CD4-positive, alpha-beta T cell treated with Interleukin-6 at 100 ng/mL for 8 hours (primary cell): ENCODE results near the gene MTUS2.

ENCODE experiments used
- DNase-seq: peaks from one replicate; pipeline ENCODE4 v3.0.0-alpha.2; 2020; ENCODE audit warnings: mixed read lengths, low spot score

The MTUS2 gene

GRCh38 chr13:29451976-29452375 lies 631.8 kb downstream of the MTUS2 start:
- no peak for DNase-seq

GRCh38 chr13:29452773-29453616 lies 632.9 kb downstream of the MTUS2 start:
- no peak for DNase-seq

GRCh38 chr13:29453617-29454011 lies 633.5 kb downstream of the MTUS2 start:
- no peak for DNase-seq

- DNase-seq, result no peak
Measured at GRCh38 chr13:29454931-29455481, 634.9 kb downstream of the MTUS2 start.

GRCh38 chr13:29456419-29456818 lies 636.3 kb downstream of the MTUS2 start:
- DNase-seq, result no peak

- DNase-seq, result no peak
Measured at GRCh38 chr13:29457299-29457698, 637.2 kb downstream of the MTUS2 start.

- DNase-seq, result no peak
Measured at GRCh38 chr13:29458419-29458818, 638.3 kb downstream of the MTUS2 start.

GRCh38 chr13:29459813-29460355 lies 639.7 kb downstream of the MTUS2 start:
- DNase-seq, result no peak

GRCh38 chr13:29464105-29464679 lies 644.1 kb downstream of the MTUS2 start:
- no peak for DNase-seq

- no peak for DNase-seq
Measured at GRCh38 chr13:29465741-29466293, 645.7 kb downstream of the MTUS2 start.

GRCh38 chr13:29471551-29471950 lies 651.4 kb downstream of the MTUS2 start:
- no peak for DNase-seq

GRCh38 chr13:29472332-29472961 lies 652.3 kb downstream of the MTUS2 start:
- no peak for DNase-seq

- DNase-seq, result no peak
Measured at GRCh38 chr13:29473166-29473565, 653.0 kb downstream of the MTUS2 start.

GRCh38 chr13:29474991-29475390 lies 654.9 kb downstream of the MTUS2 start:
- no peak for DNase-seq

- no peak for DNase-seq
Measured at GRCh38 chr13:29476046-29476445, 655.9 kb downstream of the MTUS2 start.

- DNase-seq, result no peak
Measured at GRCh38 chr13:29479716-29480492, 659.8 kb downstream of the MTUS2 start.

- no peak for DNase-seq
Measured at GRCh38 chr13:29480893-29481525, 660.9 kb downstream of the MTUS2 start.

- no peak for DNase-seq
Measured at GRCh38 chr13:29481603-29482002, 661.5 kb downstream of the MTUS2 start.

- DNase-seq, result no peak
Measured at GRCh38 chr13:29482504-29482903, 662.4 kb downstream of the MTUS2 start.

- DNase-seq, result no peak
Measured at GRCh38 chr13:29483211-29483610, 663.1 kb downstream of the MTUS2 start.

GRCh38 chr13:29483623-29484022 lies 663.5 kb downstream of the MTUS2 start:
- DNase-seq, result no peak
